H1 (cell line): Measurements from ENCODE around the gene MYLK. TPM values are rescaled to one million over a fixed set of nuclear protein-coding genes. Genes with fewer than 3 reads are reported as not detected.

Source experiments
- CTCF ChIA-PET: fragments of 300-600 bp; sonication (Branson Sonifier 250); formaldehyde crosslinking; loops from one replicate; lab custom pipeline; 2021; ENCODE audit not compliant: partially characterized antibody; lab: Charles Lee
- POLR2A ChIA-PET: fragments of 300-600 bp; sonication (Branson Sonifier 250); formaldehyde crosslinking; loops from one replicate; lab custom pipeline; 2021; ENCODE audit warnings: inconsistent platforms; ENCODE audit not compliant: partially characterized antibody; lab: Charles Lee
- DNase-seq, 2 experiments: peaks; one replicate each; pipeline versions ENCODE4 v3.0.0 to v3.0.0-alpha.2; 2010 to 2022; ENCODE audit warnings: low spot score in 2 of 2, low read depth in 1 of 2, mixed read lengths in 1 of 2
- FAIRE-seq: peaks from 2 replicates; lab custom pipeline; 2011; peaks lifted over from hg19 to GRCh38; lab: Jason Lieb, UNC
- H2AFZ ChIP-seq: 2 replicates; pipeline ENCODE4 v1.8.1; 2012; ENCODE audit warnings: low read length, inconsistent platforms
- H2AK5ac ChIP-seq: 2 replicates; pipeline ENCODE4 v1.6.1; 2013; ENCODE audit warnings: low read depth, low read length
- H2BK120ac ChIP-seq: replicated peaks from 2 replicates; pipeline ENCODE3; 2013; ENCODE audit warnings: low read depth, low read length, inconsistent platforms
- H2BK12ac ChIP-seq: 2 replicates; pipeline ENCODE4 v1.6.1; 2013; ENCODE audit warnings: low read depth, low read length
- H2BK15ac ChIP-seq: 2 replicates; pipeline ENCODE4 v1.6.1; 2013; ENCODE audit warnings: low read length
- H2BK20ac ChIP-seq: 2 replicates; pipeline ENCODE4 v1.6.1; 2013; ENCODE audit warnings: low read length
- H2BK5ac ChIP-seq: 2 replicates; pipeline ENCODE4 v1.6.1; 2013; ENCODE audit warnings: low read depth, low read length
- H3K14ac ChIP-seq: 2 replicates; pipeline ENCODE4 v1.6.1; 2013; ENCODE audit warnings: inconsistent platforms; ENCODE audit not compliant: insufficient read length
- H3K18ac ChIP-seq: 2 replicates; pipeline ENCODE4 v1.6.1; 2013; ENCODE audit warnings: low read length; ENCODE audit errors: extremely low read depth
- H3K23ac ChIP-seq: 2 replicates; pipeline ENCODE4 v1.6.1; 2013; ENCODE audit warnings: inconsistent platforms; ENCODE audit not compliant: insufficient read length
- H3K23me2 ChIP-seq: 2 replicates; pipeline ENCODE4 v1.6.1; 2013; ENCODE audit warnings: low read depth, low read length
- H3K27ac ChIP-seq: 2 replicates; pipeline ENCODE4 v1.6.1; 2011; ENCODE audit warnings: low read depth, low read length, inconsistent platforms
- H3K27me3 ChIP-seq, 4 experiments: replicated peaks in 1 of 4; 1 replicate in 1 of 4; 2 replicates in 3 of 4; pipeline versions ENCODE4 v1.6.1 to v1.8.1; 2011 to 2013; ENCODE audit warnings: low read length in 3 of 4, mild to moderate bottlenecking in 3 of 4, inconsistent platforms in 2 of 4, mixed read lengths in 2 of 4, moderate library complexity in 1 of 4; ENCODE audit not compliant: control insufficient read depth in 3 of 4, insufficient read depth in 3 of 4; ENCODE audit errors: extremely low read depth in 1 of 4
- H3K36me3 ChIP-seq, 4 experiments: 2 replicates each; pipeline versions ENCODE4 v1.6.1 to v1.8.1; 2011 to 2013; ENCODE audit warnings: mild to moderate bottlenecking in 4 of 4, low read length in 3 of 4, moderate library complexity in 2 of 4, control low read depth in 1 of 4, inconsistent platforms in 1 of 4; ENCODE audit not compliant: insufficient read depth in 4 of 4, control insufficient read depth in 2 of 4
- H3K4ac ChIP-seq: replicated peaks from 2 replicates; pipeline ENCODE3; 2013; ENCODE audit warnings: low read length, low read depth, mixed read lengths, inconsistent platforms; ENCODE audit not compliant: insufficient read length
- H3K4me1 ChIP-seq, 4 experiments: replicated peaks in 1 of 4; 1 replicate in 1 of 4; 2 replicates in 3 of 4; pipeline versions ENCODE4 v1.6.1 to v1.8.1; 2011 to 2013; ENCODE audit warnings: low read length in 3 of 4, inconsistent platforms in 2 of 4, mixed read lengths in 1 of 4; ENCODE audit not compliant: insufficient read depth in 4 of 4, control insufficient read depth in 3 of 4
- H3K4me2 ChIP-seq, 2 experiments: 2 replicates each; pipeline versions ENCODE4 v1.6.1 to v1.8.1; 2011 to 2013; ENCODE audit warnings: low read depth in 2 of 2, low read length in 2 of 2, control low read depth in 1 of 2, inconsistent platforms in 1 of 2, mild to moderate bottlenecking in 1 of 2; ENCODE audit not compliant: insufficient read depth in 1 of 2
- H3K4me3 ChIP-seq, 4 experiments: fragments of 200-600, 300-600 bp in 1 of 4; sonication (generic), shearing (Covaris generic), sonication (Bioruptor Twin) in 1 of 4; 2 replicates each; pipeline versions ENCODE4 v1.5.1 to v1.8.1; 2011 to 2016; ENCODE audit warnings: low read length in 4 of 4, low read depth in 3 of 4, control low read depth in 2 of 4, inconsistent platforms in 2 of 4, mild to moderate bottlenecking in 2 of 4, mixed read lengths in 1 of 4, moderate library complexity in 1 of 4; ENCODE audit not compliant: insufficient read depth in 2 of 4; ENCODE audit errors: extremely low read depth in 1 of 4
- H3K56ac ChIP-seq: replicated peaks from 2 replicates; pipeline ENCODE3; 2013; ENCODE audit warnings: low read depth, mild to moderate bottlenecking, mixed read lengths, low read length, inconsistent platforms; ENCODE audit not compliant: insufficient read length
- H3K79me1 ChIP-seq: 2 replicates; pipeline ENCODE4 v1.6.1; 2013; ENCODE audit warnings: low read depth, low read length, control low read depth
- H3K79me2 ChIP-seq, 2 experiments: 2 replicates each; pipeline versions ENCODE4 v1.6.1 to v1.8.1; 2012 to 2013; ENCODE audit warnings: low read length in 2 of 2, mild to moderate bottlenecking in 2 of 2, inconsistent platforms in 1 of 2; ENCODE audit not compliant: insufficient read depth in 2 of 2, control insufficient read depth in 1 of 2
- H3K9ac ChIP-seq, 4 experiments: replicated peaks in 1 of 4; 1 replicate in 1 of 4; 2 replicates in 3 of 4; pipeline versions ENCODE4 v1.6.1 to v1.8.1; 2011 to 2013; ENCODE audit warnings: low read depth in 3 of 4, low read length in 3 of 4, control low read depth in 2 of 4, mild to moderate bottlenecking in 2 of 4, moderate library complexity in 2 of 4, inconsistent platforms in 1 of 4; ENCODE audit errors: extremely low read depth in 1 of 4
- H3K9me3 ChIP-seq, 2 experiments: 2 replicates each; pipeline versions ENCODE4 v1.6.1 to v1.8.1; 2012 to 2013; ENCODE audit warnings: mild to moderate bottlenecking in 2 of 2, moderate library complexity in 2 of 2, control low read depth in 1 of 2, inconsistent platforms in 1 of 2, low read depth in 1 of 2, low read length in 1 of 2, mixed read lengths in 1 of 2; ENCODE audit not compliant: insufficient read depth in 2 of 2
- H4K20me1 ChIP-seq, 2 experiments: replicated peaks in 1 of 2; 2 replicates each; pipeline versions ENCODE3 to v1.8.1; 2011 to 2013; ENCODE audit warnings: inconsistent platforms in 2 of 2, low read length in 2 of 2, mild to moderate bottlenecking in 1 of 2; ENCODE audit not compliant: insufficient read depth in 2 of 2, control insufficient read depth in 1 of 2
- H4K5ac ChIP-seq: 2 replicates; pipeline ENCODE4 v1.6.1; 2013; ENCODE audit warnings: low read length, low read depth, mixed read lengths, inconsistent platforms; ENCODE audit not compliant: insufficient read length
- H4K8ac ChIP-seq: 2 replicates; pipeline ENCODE4 v1.8.0; 2013; ENCODE audit warnings: mild to moderate bottlenecking, moderate library complexity, low read length, inconsistent platforms; ENCODE audit not compliant: insufficient read depth; ENCODE audit errors: extremely low read depth
- H4K91ac ChIP-seq: replicated peaks from 2 replicates; pipeline ENCODE3; 2013; ENCODE audit warnings: low read length, mixed read lengths, inconsistent platforms; ENCODE audit not compliant: insufficient read length
- BRCA1 ChIP-seq: IDR thresholded peaks from 2 replicates; pipeline ENCODE4 v1.6.1; 2012; ENCODE audit warnings: low read depth, low read length, improper control_type of control experiment
- CHD1 ChIP-seq: IDR thresholded peaks from 2 replicates; pipeline ENCODE4 v1.6.1; 2012; ENCODE audit warnings: low read depth, low read length, improper control_type of control experiment
- CHD2 ChIP-seq: IDR thresholded peaks from 2 replicates; pipeline ENCODE4 v1.6.1; 2012; ENCODE audit warnings: low read length, improper control_type of control experiment
- CTBP2 ChIP-seq: IDR thresholded peaks from 2 replicates; pipeline ENCODE4 v1.7.0; 2011; ENCODE audit warnings: borderline replicate concordance, mild to moderate bottlenecking, moderate library complexity, mixed read lengths, low read length; ENCODE audit not compliant: insufficient read depth, insufficient read length
- EGR1 ChIP-seq: IDR thresholded peaks from 2 replicates; pipeline ENCODE4 v1.6.1; 2011; ENCODE audit warnings: low read depth, low read length, borderline replicate concordance
- HDAC2 ChIP-seq, 2 experiments: fragments of 300-600 bp in 1 of 2; sonication (generic) in 1 of 2; IDR thresholded peaks; 2 replicates each; pipeline ENCODE4 v1.6.1; 2011 to 2012; ENCODE audit warnings: low read depth in 2 of 2, low read length in 2 of 2, mild to moderate bottlenecking in 2 of 2, moderate library complexity in 2 of 2, borderline replicate concordance in 1 of 2, inconsistent platforms in 1 of 2
- HDAC6 ChIP-seq: IDR thresholded peaks from one replicate; pipeline ENCODE4 v1.7.1; 2012; ENCODE audit warnings: low read depth, mild to moderate bottlenecking, inconsistent platforms, low read length, moderate library complexity
- KDM1A ChIP-seq: fragments of 200-600, 300-600 bp; sonication (generic); IDR thresholded peaks from 2 replicates; pipeline ENCODE4 v1.7.1; 2016; ENCODE audit warnings: mild to moderate bottlenecking, low read length, borderline replicate concordance
- KDM4A ChIP-seq: IDR thresholded peaks from one replicate; pipeline ENCODE4 v1.7.1; 2012; ENCODE audit warnings: low read depth, mild to moderate bottlenecking, moderate library complexity, low read length, inconsistent platforms; ENCODE audit not compliant: severe bottlenecking
- PHF8 ChIP-seq: fragments of 200-600 bp; sonication (generic); conservative IDR thresholded peaks from 2 replicates; pipeline ENCODE4 v1.7.1; 2012; ENCODE audit warnings: low read depth, mild to moderate bottlenecking, inconsistent platforms, low read length, moderate library complexity
- RFX5 ChIP-seq: IDR thresholded peaks from 2 replicates; pipeline ENCODE4 v1.6.1; 2011; ENCODE audit warnings: low read depth, low read length, improper control_type of control experiment, borderline replicate concordance
- WGBS, 2 experiments: shearing (Covaris generic) in 1 of 2; methylation state at CpG; one replicate each; pipeline versions ENCODE4 v1.1.6 to v1.1.7; 2013 to 2015; ENCODE audit warnings: low lambda C conversion rate in 2 of 2, mixed read lengths in 2 of 2, inconsistent platforms in 1 of 2, low coverage in 1 of 2, missing lambda C conversion rate in 1 of 2; ENCODE audit not compliant: insufficient replicate concordance in 2 of 2, insufficient coverage in 1 of 2, insufficient read length in 1 of 2; ENCODE audit errors: extremely low coverage in 1 of 2, missing lambda C conversion rate in 1 of 2; 5-methylcytosine and 5-hydroxymethylcytosine counted together
- polyA plus RNA-seq, 7 experiments: library from polyadenylated mRNA; depleted of rRNA in 3 of 7; stranded (reverse) in 5 of 7; unstranded in 2 of 7; fragments of >200 nt in 5 of 7; fragments of 200-250 nt in 2 of 7; gene quantifications; 1 replicate in 5 of 7; 2 replicates in 1 of 7; 4 replicates in 1 of 7; pipeline versions ENCODE4 v1.2.1 to v1.2.3, GENCODE V29; 2011 to 2013; ENCODE audit warnings: missing spikeins in 2 of 7, mixed read lengths in 2 of 7
- total RNA-seq: library from RNA; stranded (reverse); fragmentation: NEBNext Ultra II Directional; extraction: Animal tissue kit (Norgen Biotek cat#: 25700); gene quantifications from 2 replicates; pipeline ENCODE4 v1.2.1, GENCODE V29; 2021
- TF ChIP-seq, protein P1 (sequence below): IDR thresholded peaks from 2 replicates; pipeline ENCODE4 v1.6.1; 2011; ENCODE audit warnings: low read length, improper control_type of control experiment

MYLK gene
- total and polyA plus RNA-seq, 2 of the 8 experiments (the other 6 are each of a cell fraction or from before 2014, with no cell fraction given): 11.6 to 21.3 TPM

DNA sequence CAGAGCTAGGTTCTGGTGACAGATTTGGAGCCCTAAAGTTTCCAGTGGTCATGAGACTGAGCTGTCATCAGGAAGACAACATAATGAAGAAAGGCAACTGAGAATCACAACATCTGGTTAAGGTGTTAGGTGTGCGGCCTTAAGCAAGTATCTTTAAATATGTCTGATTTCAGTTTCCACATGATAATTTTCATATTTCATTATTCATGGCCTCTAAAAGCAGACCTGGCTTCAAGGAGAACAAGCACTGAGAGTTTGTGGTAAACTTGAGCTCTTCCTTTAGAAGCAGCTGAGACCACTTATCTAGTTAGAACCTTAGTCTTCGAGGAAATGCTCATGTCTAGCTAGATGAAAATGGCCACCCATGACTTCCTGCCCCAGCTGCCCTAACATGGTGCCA, 25.7 kb upstream of the MYLK start:
- Histone ChIP-seq H4K5ac (no peak overlapping the region), H3K79me2 (no peaks in the 10 kb centered on the region), H3K36me3 (peaks cover 0 to 5% (median 1%) of the 10 kb centered on the region in 4 experiments; a peak in 3 of 8 replicates), H3K27me3 (no peaks in the 10 kb centered on the region), H3K4me2 (no peak overlapping the region), H3K4me3 (no peak overlapping the region), H2BK20ac (no peak overlapping the region), H3K18ac (no peak overlapping the region), H4K20me1 (no peaks in the 10 kb centered on the region), H3K4ac (no peak overlapping the region), H2BK12ac (no peak overlapping the region), H3K27ac (no peak overlapping the region), H3K23me2 (no peaks in the 10 kb centered on the region), H2BK15ac (no peak overlapping the region), H2AK5ac (no peak overlapping the region), H3K4me1 (no peaks in the 10 kb centered on the region), H3K14ac (no peak overlapping the region), H4K8ac (no peak overlapping the region), H2BK120ac (no peak overlapping the region), H3K9me3 (no peaks in the 10 kb centered on the region), H3K79me1 (no peaks in the 10 kb centered on the region), H2BK5ac (no peak overlapping the region), H2AFZ (no peak overlapping the region), H4K91ac (no peak overlapping the region), H3K56ac (no peak overlapping the region), H3K9ac (no peak overlapping the region), H3K23ac (no peak overlapping the region)
- 87% methylated on average over 2 of the region's 2 CpGs; no CpG with 5 or more reads in 1 of the 2 experiments for WGBS, 2 experiments
- ChIA-PET CTCF (interaction anchor here (1.1 kb wide), 1 partner anchor 268 kb away, joined by 3 read pairs; no protein-coding TSS in a partner anchor), POLR2A (no interaction called here)
- TF ChIP-seq EGR1 (no peak), CHD2 (no peak), PHF8 (no peak), CTBP2 (no peak), CHD1 (no peak), KDM4A (no peak), BRCA1 (no peak), KDM1A (no peak), HDAC6 (no peak), HDAC2 (IDR thresholded peaks at IDR 0.05; ENCODE audit: borderline replicate concordance in 1 of 2, low read depth in 2 of 2, low read length in 2 of 2) (no peak), RFX5 (no peak)
- TF ChIP-seq, protein P1, sequence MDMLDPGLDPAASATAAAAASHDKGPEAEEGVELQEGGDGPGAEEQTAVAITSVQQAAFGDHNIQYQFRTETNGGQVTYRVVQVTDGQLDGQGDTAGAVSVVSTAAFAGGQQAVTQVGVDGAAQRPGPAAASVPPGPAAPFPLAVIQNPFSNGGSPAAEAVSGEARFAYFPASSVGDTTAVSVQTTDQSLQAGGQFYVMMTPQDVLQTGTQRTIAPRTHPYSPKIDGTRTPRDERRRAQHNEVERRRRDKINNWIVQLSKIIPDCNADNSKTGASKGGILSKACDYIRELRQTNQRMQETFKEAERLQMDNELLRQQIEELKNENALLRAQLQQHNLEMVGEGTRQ: no peak
- DNase-seq (no peak), FAIRE-seq (no peak)
